Measurements from ENCODE around the gene CDH26.

The CDH26 gene

DNA sequence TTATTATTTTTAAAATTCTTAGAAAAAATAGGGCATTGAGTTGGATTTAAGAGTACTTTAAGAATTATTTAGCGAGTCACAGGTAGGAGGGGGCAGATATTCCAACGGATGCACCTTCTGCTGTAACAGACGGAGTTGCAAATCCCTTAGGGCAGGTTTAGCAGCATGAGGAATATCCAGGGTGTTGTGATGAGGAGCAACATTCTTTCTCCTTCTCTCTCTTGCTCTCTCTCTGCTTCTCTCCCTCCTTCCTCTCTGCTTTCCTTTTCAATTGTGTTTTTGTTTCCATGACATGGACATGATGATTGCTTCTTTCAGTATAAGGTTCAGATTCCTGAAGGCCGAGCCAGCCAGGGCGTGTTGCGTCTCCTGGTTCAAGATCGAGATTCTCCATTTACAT lies 28.9 kb downstream of the CDH26 start:
- DNase-seq: no peak

DNA sequence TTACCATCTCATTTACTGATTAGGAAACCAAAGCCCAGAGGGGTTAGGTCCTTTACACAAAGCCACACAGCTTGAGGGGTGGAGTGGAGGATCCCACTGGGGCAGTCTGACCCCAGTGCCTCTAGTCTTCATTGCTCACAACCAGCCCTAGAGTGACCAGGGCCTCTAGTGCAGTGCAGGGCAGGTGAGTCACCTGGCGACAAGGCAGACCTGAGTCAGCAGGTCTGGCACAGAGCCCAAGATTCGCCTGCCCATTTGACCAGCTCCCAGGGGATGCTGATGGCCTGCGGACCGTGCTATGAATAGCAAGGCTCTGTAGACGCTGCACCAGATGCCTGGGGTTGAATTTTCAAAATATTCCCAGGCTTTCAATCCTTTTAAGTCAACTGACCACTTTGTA lies 29.9 kb downstream of the CDH26 start:
- no peak for DNase-seq

DNA sequence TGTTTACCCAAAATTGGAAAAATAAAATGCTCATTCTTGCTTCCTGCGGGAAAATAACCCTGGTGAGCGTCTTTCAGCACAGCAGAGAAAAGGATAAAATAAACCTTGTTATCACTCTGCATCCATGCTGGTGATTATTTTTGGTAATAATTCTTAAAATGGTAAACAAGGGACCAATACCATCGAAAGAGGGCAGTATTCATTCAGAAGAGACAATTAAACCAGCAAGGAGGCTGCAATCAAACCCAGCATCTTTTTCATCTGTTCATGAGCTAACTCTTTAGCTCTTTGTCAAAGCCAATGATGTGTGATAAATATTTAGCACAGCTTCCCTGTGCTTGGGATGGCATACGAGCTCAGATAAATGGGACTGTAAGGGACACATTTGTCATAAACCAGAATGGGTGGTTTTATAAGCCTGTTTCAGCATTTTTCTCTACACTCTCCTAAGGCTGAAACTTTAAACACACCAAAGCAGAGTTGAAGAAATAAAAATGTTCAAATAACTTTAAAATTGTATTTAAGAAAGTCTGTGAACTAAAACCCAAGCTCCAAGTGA lies 34.4 kb downstream of the CDH26 start:
- DNase-seq: no peak

- DNase-seq: no peak
These were observed 35.7 kb downstream of the CDH26 start for GRCh38 chr20:59993736-59994430.

DNA sequence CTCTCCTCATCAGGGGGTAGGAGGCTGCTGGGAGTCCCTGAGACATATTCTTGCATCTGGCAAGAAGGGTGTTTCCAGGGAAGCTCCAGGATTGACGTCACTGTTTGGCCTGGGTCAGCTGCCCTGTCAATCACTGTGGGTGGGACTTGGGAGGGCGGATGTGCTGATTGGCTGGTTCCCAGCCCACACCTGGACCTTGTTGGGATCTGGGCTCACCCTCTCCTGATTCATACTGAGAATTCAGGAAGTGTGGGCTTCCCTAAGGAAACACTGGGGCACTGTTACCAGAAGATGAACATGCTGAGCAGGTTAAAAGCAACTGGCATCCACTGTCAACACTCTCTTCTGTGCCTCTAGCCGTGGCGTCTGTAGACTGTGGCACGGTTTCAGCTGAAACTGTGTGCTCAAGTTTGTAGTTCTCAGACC lies 36.5 kb downstream of the CDH26 start:
- DNase-seq: no peak

DNA sequence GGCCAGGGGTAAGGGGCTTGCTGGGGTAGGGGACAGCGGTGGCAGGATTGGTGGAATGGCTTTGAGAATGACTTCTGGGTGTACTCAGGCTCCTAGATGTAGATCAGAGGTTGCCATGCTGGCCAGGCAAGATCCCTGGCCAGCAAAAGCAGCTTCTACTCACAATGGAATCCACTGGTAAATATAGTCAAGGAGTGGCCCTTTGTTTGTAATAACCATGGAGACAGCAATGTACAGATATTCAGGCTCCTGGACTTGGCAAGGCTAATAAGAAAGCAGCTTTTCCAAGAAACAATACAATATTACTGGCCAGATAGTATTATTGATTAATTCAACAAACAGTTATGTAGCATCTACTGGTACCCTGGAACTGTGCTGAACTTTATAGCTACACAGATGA lies 37.9 kb downstream of the CDH26 start:
- DNase-seq: no peak

GRCh38 chr20:59997896-59998295 lies 39.7 kb downstream of the CDH26 start:
- no peak for DNase-seq

DNA sequence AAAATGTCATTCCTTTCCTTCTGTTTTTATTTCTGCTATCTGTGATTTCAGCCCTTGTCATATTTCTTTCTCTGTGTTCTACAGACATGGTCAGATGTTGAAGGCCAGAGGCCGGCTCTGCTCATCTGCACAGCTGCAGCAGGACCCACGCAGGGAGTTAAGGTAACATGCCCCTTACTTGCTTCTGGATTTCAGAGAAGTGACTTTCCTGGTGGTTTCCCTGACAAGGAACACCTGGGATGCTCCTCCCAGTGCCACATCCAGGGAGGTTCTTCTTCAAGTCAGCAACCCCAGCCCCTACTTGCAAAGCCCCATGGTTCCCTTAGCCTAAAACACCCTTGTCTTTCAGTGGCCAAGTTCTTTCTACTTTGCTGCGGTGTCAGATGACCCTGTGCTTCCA lies 41.3 kb downstream of the CDH26 start:
- no peak for DNase-seq

DNA sequence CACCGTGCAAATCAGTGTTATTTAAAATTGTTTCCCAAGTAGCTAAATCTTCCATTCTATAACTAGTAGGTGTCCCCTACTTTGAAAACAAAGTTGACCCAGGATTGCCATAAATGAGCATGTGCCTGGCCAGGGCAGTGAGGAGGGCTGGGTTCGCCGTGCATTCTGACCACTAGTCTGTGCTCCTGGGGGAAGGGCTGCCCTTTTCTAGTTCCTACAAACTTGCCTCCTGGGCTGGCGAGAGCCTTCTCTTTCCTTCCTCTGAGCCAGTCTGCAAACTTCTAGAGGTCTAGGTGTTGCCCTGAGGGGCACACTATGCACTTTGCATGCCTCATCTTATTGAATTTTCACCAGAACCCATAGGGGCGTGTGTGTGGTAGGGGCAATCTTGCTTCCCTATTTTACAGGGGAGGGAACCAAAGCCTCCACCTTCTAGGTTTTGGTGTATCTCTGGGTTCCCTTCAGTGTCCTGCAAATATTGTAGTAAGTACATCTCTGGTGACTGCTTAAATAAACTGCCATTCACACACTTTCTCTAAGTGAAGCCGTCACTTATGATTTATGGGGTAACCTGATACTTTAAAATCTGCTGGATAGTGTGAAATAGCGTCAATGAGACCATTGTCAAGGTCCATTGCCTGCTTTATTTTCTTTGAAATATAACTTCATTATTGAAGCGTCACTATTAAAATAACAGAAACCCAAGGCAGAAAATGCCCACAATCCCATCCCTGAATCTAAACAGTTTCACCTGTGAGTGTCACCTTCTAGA lies 42.2 kb downstream of the CDH26 start:
- DNase-seq: peak; percentile 29

- no peak for DNase-seq
These were observed 42.9 kb downstream of the CDH26 start for GRCh38 chr20:60001108-60001507.

DNA sequence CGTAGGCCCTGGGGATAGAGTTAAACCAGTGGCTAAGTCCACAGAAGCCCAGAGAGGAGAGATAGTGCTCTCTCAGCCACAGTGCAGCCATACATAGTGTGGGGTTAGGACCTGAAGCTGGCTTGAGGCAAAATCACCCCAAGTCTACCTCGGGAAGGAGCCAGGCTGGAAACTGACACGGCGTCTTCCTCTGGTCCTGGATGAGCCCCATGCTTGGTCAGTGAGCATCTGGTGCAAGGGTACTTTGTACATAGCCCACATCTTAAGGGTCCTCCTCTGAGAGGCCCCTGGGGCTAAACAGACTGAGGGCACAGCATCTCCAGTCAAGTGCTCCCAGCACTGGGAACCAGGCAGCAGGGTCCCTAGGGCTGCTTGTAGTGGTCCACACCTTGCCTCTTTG lies 45.6 kb downstream of the CDH26 start:
- no peak for DNase-seq

- no peak for DNase-seq
These were observed 48.0 kb downstream of the CDH26 start for GRCh38 chr20:60006261-60006660.

GRCh38 chr20:60007464-60007863 lies 49.2 kb downstream of the CDH26 start:
- no peak for DNase-seq

DNA sequence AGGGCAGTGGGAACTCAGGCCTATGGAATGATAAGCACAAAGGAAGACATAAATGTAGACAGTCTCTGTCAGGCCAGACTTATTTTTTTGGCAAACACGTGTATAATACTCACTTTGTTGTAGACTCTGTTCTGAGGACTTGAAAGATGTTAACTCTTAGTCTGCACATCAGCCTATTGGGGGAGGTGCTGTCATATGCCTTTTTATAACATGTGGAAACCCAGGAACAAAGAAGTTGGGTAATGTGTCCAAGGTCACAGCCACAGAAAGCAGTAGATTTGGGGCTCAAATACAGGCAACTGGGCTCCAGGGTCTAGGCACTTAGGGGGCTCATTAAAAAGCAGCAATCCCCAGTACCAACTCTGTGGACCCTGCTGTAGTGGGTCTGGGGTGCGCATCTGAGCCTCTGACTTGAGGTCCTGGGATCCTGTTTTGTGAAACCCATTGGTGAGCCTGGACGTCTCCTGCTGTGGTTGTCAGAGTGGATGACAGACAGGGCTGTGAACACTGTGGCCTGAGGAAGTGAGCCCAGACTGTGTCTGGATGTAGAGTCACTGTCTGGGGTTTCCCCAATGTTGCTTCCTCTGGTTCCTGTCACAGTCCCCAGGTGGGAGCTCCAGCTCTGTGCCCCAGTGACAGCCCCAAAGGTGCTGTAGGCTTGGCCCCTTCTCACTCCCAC lies 50.0 kb downstream of the CDH26 start:
- no peak for DNase-seq

GRCh38 chr20:60009318-60009717 lies 51.1 kb downstream of the CDH26 start:
- DNase-seq: no peak

GRCh38 chr20:60009826-60010616 lies 51.8 kb downstream of the CDH26 start:
- peak; percentile 16 for DNase-seq

- no peak for DNase-seq
These were observed 52.7 kb downstream of the CDH26 start for GRCh38 chr20:60010689-60011458.

DNA sequence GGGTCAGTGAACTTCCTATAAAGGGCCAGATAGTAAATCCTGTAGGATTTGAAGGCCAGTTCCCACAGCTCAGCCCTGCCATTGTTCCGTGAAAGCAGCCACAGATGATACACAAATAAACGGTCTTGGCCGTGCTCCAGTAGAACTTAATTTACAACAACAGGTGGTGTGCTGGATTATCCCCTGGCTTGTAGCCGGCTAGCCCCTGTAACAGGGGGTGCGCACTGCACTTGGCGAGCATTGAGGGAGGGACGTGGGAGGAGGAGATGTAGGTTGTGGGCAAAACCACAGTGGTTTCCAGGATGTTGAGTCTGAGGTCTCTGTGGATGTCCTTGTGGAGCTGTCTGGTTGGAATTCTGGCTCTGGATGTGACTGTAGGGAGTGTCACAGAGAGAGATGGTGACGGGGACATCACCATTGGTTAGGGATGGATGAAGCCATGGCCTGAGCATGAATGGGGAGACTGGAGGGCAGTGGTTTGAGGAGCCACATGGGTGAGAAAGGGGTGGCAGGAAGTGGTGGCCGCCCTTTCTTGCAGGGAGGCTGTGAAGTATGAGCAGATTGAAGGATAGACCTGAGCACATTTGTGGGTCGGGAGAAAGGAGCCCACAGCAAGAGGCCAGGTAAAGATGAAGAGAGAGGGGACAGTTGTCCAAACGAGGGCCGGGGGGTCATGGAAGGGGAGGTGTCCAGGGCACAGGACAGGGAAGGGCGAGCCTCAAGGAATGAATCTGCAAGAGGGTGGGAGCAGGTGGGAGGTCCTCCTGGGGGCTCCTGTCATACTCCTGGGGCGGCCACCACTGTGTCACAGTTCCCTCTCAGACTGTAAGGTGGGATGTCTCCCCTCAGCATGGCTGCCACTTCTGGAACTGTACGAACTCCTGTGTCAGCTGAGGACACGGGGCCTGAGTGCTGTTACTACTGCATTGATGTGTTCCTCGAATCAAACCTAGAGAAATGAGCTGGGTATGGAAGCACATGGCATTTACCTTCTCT lies 53.6 kb downstream of the CDH26 start:
- peak; percentile 73 for DNase-seq

GRCh38 chr20:60013296-60014139 lies 55.3 kb downstream of the CDH26 start:
- no peak for DNase-seq

DNA sequence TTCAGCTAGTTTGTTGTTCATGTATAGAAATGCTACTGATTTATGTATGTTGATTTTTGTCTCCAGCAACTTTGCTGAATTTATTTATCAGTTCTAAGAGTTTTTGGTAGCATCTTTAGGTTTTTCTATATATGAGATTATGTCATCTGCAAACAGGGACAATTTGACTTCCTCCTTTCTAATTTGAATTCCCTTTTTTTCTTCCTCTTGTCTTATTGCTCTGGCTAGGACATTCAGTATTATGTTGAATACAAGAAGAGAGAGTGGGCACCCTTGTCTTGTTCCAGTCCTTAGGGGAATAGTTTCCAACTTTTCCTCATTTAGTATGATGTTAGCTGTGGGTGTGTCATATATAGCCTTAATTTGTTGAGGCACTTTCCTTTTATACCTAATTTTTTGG lies 58.2 kb downstream of the CDH26 start:
- no peak for DNase-seq

Measured in NCI-H1436 (cell line).